HL-60/S4 (cell line): Measurements from ENCODE around the gene CUL3.
"Not testable (repeated sequence)": the region's sequence is repeated elsewhere in the genome, so short reads cannot be mapped to it uniquely, and the experiment has no call there.

Experiments used
- in situ Hi-C: fragments of 300-500 bp; cut with MboI; formaldehyde crosslinking; loops from 2 replicates; pipeline ENCODE4 v1.14.3; 2022; ENCODE audit warnings: low sequenced_read_pairs

The CUL3 gene

DNA sequence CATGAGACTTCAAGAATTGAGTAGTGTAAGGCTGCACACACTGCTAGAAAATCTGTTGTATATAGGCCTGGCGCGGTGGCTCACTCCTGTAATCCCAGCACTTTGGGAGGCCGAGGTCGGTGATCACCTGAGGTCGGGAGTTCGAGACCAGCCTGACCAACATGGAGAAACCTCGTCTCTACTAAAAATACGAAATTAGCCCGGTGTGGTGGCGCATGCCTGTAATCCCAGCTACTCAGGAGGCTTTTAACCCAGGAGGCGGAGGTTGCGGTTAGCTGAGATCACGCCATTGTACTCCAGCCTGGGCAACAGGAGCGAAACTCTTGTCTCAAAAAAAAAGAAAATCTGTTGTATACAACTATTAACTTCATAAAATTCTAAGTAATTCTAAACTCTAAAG, 2.1 kb downstream of the CUL3 start:
- in situ Hi-C loops = not testable (repeated sequence)

DNA sequence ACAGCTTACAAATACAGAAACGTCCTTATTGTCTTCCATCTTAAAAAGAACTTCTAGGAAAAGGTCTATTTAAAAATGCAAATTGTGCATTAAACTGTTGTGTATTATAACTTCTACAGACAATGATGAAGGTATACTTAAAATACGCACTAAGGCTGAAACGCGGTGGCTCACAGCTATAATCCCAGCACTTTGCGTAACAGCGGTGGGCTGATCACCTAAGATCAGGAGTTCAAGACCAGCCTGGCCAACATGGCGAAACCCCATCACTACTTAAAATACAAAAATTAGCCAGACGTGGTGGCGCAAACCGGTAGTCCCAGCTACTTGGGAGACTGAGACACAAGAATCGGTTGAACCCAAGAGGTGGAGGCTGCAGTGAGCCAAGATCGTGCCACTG, 4.9 kb downstream of the CUL3 start:
- in situ Hi-C loops = no loop called here

DNA sequence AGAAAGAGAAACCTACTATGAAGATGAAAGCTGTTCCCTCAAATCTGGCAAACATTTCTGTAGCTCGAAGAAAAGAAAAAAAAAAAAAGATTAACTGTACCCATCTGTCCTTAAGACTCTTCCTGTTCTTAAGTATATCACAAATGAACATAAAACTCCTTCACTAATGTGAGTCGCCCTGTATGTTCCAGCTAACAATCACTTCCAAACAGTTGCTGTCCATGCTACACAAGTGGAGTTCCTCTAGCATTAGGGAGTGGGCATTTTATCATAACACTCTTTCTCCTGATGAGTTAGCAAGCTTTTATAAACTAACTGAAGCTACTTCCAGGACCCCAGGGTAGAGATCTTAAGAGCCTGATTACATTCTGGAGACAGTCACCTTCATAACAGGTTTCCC, 5.8 kb downstream of the CUL3 start:
- in situ Hi-C loops = no loop called here

DNA sequence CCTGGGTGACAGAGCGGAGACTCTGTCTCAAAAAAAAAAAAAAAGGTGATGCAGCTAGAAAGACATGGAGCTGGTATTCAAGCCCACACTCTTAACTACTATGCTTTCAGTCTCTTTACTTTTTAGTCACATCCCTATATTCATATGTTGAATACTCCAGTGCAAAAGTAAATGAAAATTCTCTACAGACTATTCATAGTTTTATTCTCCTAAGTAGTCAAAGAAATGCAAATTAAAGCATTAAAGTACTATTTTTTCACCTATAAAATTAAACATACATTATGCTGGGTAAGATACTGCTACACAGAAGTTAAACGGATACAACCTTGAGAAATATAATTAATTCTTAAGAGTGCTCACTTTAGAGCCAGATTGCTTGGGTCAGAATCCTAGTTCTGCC, 7.6 kb downstream of the CUL3 start:
- in situ Hi-C loops = no loop called here

DNA sequence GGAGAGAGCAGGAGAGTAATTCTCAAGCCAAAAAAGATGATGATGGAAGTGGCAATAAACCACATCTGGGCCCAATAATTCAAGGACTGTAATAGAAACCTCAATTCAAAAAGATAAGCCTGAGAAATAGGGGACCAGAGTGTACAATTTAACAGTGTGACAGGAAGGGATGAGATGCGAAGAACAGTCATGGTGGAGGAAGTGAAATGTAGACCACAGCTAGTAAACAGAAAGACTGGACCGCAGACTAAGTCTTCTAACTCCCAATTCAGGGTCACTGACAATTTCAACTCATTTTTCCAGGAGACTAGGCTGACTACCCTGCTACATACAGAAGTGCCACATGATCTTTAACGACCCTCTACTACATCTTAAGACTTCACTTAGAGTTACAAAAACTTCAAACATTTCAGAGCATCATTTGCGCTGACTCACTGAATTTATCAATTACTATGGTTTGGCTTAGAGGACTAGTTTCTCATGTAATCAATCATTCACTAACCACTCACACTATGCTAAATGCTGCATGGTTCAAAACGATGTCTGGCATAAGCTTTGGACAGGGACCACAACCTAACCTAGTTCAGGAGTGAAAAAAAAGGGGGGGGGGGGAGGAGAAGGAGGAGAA, 9.0 kb downstream of the CUL3 start:
- in situ Hi-C loops = no loop called here

DNA sequence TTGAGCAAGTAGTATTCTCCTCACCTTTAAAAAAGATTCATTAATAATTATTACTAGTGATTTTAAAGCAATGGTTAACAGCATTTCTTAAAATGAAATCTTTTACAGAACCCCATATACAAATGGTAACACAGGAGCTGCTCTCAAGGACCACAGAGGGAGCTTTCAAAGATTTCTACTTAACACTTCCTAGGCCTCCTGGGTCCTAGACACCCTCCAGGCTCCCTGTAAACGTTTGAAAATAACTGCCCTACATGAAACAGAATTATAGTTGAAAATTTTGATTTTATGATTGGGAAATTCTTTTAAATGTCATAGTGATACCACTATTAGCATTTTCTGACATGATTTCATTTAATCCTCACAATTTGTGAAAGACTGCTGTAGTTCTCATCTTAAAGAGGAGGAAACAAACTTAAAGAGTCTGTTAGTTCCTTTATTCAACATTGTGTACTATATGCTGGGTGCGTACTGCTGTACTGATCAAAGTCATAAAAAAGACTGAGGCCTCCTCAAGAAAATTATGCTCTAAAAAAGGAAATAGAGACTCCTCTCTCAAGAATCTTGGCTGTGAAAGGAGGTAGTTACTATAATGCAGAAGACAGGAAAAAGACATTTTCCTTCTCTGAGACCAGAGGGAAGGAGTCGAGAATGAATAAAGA, 10.6 kb downstream of the CUL3 start:
- in situ Hi-C loops = no loop called here

DNA sequence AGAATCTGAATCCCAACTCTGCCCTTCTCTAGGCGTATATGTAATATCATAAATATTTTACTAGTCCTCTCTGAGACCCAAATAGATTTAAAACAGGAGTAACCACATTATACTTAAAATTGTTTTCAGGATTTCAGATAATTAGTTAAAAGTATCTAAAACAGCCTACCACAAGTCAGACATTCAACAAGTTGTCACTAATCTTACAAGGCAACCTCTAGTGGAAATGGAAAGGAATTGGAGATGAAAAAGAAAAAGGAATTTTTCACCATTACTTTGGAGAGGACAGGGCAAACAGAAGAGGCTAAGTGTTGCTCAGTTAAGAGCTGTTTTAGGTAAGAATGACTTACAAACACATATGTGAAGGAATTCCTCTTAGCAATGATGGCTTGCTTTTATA, 11.4 kb downstream of the CUL3 start:
- in situ Hi-C loops = no loop called here

DNA sequence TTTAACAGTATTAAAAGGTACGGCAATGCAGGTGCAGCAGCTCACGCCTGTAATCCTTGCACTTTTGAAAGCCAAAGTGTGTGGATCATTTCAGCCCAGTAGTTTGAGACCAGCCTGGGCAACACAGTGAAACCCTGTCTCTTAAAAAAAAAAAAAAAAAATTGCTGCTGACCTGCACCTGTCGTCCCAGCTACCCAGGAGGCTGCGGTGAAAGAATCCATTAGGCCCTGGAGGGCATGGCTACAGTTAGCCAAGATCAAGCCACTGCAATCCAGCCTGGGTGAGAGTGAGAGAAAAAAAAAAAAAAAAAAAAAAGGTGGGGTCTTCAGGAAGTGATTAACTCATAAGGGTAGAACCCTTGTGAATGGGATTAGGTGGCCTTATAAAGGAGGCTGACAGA, 12.8 kb downstream of the CUL3 start:
- in situ Hi-C loops = no loop called here

DNA sequence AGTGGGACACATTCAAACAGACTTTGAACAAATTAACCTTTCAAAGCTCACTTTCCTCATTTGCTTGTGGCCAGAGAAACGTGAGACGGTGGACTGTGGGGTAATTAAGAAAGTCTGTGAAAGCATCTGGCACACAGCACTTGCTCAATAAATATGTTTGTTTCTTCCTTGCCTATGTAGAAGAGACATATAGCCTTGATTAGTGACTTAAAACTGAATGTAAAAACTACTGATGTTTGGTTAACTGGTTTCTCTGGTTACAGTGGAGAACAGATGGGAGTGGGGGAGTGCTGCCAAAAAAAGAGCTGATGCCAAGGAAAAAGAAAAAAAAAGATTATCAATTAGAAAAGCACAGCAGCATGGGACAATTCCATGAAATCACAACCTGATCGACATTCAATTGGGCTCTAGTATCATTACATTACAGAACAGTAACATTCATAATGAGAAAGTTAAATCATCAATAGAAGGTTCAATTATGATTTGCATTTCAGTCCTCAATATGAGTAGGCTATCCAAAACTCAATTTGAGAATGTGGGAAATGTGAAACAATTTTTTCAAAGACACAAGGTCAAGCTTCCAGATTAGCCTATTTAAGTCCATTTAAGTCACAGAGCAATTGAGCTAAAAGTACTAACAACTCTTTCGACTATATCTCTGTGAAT, 14.7 kb downstream of the CUL3 start:
- in situ Hi-C loops = no loop called here

DNA sequence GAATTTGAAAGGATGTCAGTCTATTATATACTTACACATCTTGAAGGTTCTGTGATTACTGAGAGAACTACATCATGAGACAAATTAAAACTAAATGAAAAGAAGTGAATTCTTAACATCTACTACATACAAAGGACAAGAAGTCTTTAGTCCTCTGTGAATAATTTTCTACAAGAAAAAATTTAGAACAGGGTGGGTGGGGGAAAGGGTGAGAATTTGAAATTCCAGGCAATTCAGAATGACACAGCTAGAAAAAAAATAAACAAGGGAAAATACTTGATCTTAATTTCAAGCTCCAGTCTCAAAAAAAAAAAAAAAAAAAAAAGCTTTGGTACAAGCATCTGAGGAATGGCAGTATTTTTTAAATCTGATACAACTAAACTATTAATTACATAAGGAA, 15.5 kb downstream of the CUL3 start:
- in situ Hi-C loops = no loop called here

DNA sequence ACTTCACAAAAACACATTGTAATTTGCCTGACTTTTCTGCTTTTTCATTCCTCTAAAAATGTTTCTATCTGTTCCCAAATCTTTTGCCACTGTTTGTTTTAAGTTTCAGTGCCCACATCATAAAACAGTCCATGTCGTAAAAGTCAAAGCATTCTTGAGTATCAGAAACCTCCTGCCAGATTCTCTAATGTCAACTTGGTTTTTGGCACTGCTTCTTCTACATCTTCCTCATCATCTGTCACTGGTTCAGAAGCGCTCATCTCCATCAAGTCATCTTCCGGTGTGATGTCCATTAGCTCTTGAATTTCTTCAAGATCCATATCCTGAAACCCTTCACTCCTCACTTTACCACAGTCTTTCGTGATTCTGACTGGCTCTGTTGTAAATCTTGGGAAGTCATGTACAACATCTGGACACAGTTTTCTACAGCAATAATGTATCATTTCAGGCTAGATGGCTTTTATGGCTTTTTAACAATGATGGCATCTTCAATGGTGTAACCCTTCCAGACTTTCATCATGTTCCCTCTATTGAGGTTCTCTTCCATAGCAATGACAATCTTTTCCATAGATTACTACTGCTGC, 19.6 kb downstream of the CUL3 start:
- in situ Hi-C loops = no loop called here

DNA sequence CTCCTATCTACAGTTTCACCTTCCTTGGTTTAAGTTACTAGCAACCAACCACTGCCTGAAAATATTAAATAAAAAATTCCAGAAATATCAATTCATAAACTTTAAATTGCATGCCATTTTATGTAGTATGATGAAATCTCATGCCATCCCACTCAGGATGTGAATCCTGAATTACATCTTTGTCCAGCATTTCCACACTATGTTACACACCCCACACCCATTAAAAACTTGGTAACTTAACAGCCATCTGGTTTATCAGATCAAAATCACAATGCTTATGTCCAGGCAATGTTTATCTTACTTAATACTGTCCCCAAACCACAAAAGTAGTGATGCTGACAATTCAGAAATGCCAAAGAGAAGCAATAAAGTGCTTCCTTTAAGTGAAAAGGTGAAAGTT, 21.6 kb downstream of the CUL3 start:
- in situ Hi-C loops = no loop called here

DNA sequence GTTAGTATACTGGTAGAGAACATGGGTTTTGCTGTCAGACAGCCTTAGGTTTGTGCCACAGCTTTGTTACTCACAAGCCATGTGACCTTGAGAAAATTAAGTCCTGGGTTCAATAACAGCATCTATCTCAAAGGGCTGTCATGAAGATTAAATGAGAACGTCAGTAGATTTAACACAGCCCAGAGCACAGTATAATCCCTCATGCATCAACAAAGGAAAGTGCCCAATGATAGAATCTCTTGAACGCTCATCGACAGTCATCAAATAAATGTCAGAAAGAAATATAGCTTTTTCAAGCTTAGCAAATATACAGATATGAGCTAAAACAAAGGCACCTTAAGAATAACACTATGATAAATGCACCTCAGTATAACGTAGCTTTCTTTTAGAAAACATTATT, 22.3 kb downstream of the CUL3 start:
- in situ Hi-C loops = no loop called here

DNA sequence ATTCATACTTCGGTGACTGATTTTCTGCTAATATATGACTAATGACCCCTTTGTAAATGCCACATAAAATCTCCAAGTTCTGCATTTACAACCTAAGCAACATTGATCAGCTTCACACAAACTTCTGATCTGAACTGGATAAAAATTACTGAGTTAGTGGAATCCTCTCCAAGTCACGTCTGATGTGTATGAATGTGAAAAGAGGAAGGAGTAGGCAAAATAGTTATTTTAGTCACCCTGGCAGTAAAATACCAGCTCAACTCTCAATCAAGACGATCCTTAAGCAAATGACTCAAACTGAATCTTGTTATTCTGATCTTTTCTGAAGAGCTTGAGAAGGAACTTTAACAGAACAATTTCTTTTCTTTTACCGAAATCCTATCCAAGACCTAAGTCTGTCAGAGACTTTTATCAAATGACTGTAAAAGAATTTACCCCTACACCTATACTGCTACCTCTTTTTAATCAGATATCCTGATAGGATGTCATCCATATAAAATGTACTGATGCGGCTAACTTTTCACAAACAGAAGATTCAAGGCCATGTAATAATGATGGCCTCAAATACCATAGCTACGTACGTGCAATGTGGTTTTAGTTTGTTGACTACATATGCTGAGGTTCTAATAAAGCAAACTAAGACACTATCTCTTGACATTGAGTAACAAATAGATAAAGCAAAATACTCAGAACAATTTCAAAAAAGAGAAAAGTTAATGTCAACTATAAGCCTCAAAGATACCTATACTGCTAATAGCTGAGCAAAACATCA, 23.7 kb downstream of the CUL3 start:
- in situ Hi-C loops = no loop called here

DNA sequence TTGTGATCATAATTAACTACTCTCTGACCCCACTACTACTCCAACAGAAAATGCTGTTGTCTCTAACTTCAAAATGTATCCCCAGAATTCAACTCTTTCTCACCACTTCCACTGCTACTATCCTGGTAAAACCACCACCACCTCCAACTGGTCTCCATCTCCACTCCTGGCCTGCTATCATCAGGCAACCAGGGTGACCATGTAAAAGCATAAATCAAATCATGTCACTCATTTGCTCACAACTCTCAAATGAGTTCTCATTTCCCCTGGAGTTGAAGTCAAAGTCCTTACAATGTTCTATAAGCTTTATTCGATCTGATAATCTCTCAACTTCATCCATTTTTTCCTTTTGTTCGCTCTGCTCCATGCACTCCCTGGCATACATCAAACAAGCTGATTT, 24.6 kb downstream of the CUL3 start:
- in situ Hi-C loops = no loop called here

DNA sequence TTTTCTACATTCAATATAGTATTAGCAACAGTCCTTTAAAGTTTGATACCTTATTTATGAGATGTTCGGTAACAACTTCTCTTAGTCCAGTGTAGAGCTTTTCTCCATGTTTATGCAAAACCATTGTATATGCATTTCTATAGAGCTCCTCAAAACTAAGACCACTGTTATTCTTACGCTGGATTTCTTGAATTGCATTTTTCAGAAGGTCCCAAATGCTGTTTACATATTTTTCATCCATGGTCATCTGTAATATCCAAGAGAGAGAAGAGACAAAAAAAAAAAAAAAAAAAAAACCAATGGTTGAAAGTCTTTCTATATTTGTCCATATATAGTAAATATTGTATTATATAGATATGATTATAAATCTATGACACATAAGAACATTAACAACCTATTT, 27.6 kb downstream of the CUL3 start:
- in situ Hi-C loops = no loop called here

DNA sequence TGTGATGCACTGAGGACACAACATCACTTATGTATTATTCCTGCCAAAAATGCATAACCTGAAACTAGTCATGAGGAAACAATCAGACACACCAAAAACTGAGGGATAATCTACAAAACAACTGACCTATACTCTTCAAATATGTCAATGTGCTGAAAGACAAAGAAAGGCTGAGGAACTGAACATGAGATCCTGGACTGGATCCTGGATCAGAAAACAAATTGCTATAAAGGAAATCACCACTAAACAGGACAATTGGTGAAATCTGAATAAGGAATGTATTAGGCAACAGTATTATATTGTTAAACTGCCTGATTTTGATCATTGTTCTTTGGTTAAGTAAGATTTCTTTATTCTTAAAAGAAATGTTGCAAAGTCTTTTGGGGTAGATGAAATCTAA, 28.8 kb downstream of the CUL3 start:
- in situ Hi-C loops = no loop called here

DNA sequence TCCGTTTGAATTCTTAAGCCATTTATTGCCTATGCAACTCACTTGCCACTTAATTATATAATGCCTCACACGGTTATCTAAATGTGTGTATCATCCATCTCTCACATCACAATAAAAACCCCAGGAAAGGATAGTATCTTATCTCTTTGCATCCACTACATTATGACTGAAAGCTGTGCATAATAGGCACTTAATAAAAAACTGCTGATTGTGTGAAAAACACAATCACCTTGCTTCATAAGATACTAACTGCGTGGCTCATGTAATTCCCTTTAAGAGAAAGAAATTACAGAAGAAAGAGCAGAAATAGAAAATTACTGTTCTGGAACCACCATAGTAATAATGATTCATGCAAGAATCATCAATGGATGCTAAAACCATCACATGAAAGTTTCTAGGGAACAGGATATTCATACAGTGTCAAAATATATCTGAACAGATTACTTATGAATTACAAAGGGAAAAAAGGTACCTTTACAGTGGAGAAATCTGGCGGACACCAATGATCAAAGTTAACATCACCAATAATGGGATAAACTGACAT, 29.3 kb downstream of the CUL3 start:
- in situ Hi-C loops = no loop called here

DNA sequence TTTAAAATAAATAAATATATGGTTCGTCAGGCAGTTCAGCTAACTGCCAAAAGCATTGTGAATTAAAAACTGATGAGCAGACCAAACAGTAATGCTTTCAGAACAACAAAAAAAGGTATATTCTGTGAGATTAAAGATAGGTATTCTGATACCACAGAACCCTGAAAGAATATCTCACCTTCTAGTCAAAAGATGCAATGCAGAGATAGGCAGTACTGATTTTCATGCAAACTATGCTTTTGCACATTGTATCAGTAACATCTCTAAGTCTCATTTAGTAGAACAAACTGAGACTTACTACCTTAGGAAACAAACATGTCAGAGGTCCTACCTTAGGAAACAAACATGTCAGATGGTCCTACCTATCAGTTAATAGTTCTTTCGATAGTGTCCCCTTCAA, 32.4 kb downstream of the CUL3 start:
- in situ Hi-C loops = no loop called here

DNA sequence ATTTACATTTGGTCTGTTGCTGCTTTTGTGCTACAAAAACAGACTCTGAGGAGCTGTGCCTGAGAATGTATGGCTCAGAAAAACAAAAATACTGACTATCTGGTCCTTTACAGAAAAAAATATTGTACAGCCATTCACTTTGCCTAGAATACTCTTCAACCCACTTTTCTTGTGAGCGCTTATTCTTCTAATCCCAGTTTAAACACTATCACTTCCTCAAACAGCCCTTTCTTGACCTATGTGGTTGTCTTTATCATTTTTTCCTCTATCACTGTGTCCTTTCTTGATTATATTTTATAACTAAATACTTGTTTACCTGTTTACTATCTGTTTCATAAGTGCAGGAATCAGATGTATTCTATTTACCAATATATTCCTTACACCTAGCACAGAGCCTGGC, 33.5 kb downstream of the CUL3 start:
- in situ Hi-C loops = no loop called here

DNA sequence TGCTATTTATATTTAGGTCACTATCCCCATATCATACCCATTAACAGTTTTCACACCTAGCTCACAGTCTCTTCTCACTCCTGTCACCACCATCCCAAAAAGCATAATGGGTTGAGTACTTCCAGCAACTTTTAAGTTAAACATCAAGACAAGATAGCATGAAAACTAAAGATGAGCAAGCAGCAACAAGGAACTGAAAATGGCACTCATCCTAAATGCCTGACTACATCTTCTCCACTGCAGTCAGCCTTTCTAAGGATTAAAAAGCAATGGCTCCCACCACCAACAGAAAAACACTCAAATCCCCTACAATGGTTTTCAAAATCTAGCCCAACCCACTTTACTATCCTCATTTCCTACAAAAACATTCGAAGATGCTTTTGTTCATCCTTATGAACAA, 38.2 kb downstream of the CUL3 start:
- in situ Hi-C loops = no loop called here
